Kidney epithelial cell (primary cell): ENCODE measurements around the gene SFMBT2. TPM values are rescaled to one million over a fixed set of nuclear protein-coding genes. Genes with fewer than 3 reads are reported as not detected.
A peak's percentile ranks its signal among the peaks of the same experiment; 100 is the strongest.

Source experiments
- DNase-seq: peaks from one replicate; pipeline ENCODE4 v3.0.0-alpha.2; 2010; ENCODE audit warnings: low read depth
- H3K27me3 ChIP-seq: 2 replicates; pipeline ENCODE4 v1.6.0; 2011; ENCODE audit warnings: low read length; ENCODE audit not compliant: control insufficient read depth, insufficient read depth
- H3K36me3 ChIP-seq: 2 replicates; pipeline ENCODE4 v1.5.1; 2011; ENCODE audit warnings: low read length; ENCODE audit not compliant: control insufficient read depth, insufficient read depth
- H3K4me3 ChIP-seq: 2 replicates; pipeline ENCODE4 v1.5.1; 2011; ENCODE audit warnings: low read depth, mild to moderate bottlenecking, control low read depth, low read length
- CTCF ChIP-seq: IDR thresholded peaks from 2 replicates; pipeline ENCODE4 v1.5.1; 2011; ENCODE audit warnings: mild to moderate bottlenecking, moderate library complexity, low read length, control low read depth, inconsistent platforms; ENCODE audit not compliant: insufficient read depth, poor library complexity, severe bottlenecking
- total RNA-seq: library from RNA; depleted of rRNA; stranded (reverse); fragments of >200 nt; gene quantifications from 2 replicates; pipeline ENCODE4 v1.2.3, GENCODE V29; 2015

The SFMBT2 gene
- total RNA-seq, 1 donor from 2014 or later = 3.1 TPM

GRCh38 chr10:7123774-7124173 is 287.1 kb downstream of the SFMBT2 start:
- H3K4me3 ChIP-seq = no peak overlapping the region
- H3K27me3 ChIP-seq = no peaks in the 10 kb centered on the region
- no peak for DNase-seq
- TF ChIP-seq CTCF = no peak
- H3K36me3 ChIP-seq = no peaks in the 10 kb centered on the region

GRCh38 chr10:7122561-7122960 is 288.3 kb downstream of the SFMBT2 start:
- no peaks in the 10 kb centered on the region for H3K36me3 ChIP-seq
- no peak overlapping the region for H3K4me3 ChIP-seq
- H3K27me3 ChIP-seq = no peaks in the 10 kb centered on the region
- DNase-seq = no peak
- TF ChIP-seq CTCF = no peak

- Histone ChIP-seq H3K27me3 (no peaks in the 10 kb centered on the region), H3K36me3 (no peaks in the 10 kb centered on the region), H3K4me3 (no peak overlapping the region)
- TF ChIP-seq CTCF = peak; percentile 80
- no peak for DNase-seq
These were observed 289.6 kb downstream of the SFMBT2 start for GRCh38 chr10:7121154-7121797.

GRCh38 chr10:7119325-7120015 is 291.4 kb downstream of the SFMBT2 start:
- Histone ChIP-seq H3K36me3 (no peaks in the 10 kb centered on the region), H3K27me3 (no peaks in the 10 kb centered on the region), H3K4me3 (no peak overlapping the region)
- DNase-seq = no peak
- TF ChIP-seq CTCF = no peak

- no peak for DNase-seq
- Histone ChIP-seq H3K36me3 (no peaks in the 10 kb centered on the region), H3K4me3 (no peak overlapping the region), H3K27me3 (no peaks in the 10 kb centered on the region)
- no peak for TF ChIP-seq CTCF
These were observed 292.8 kb downstream of the SFMBT2 start for GRCh38 chr10:7117806-7118674.
